ENCODE results near the gene TMEM40. TPM values are rescaled to one million over a fixed set of nuclear protein-coding genes. Genes with fewer than 3 reads are reported as not detected.
A peak's percentile ranks its signal among the peaks of the same experiment; 100 is the strongest.

TMEM40 gene
- total and polyA plus RNA-seq, 2 of the 13 experiments (the other 11 are each of a cell fraction or from before 2014, with no cell fraction given), result 0.16 TPM; not detected in 1

DNA sequence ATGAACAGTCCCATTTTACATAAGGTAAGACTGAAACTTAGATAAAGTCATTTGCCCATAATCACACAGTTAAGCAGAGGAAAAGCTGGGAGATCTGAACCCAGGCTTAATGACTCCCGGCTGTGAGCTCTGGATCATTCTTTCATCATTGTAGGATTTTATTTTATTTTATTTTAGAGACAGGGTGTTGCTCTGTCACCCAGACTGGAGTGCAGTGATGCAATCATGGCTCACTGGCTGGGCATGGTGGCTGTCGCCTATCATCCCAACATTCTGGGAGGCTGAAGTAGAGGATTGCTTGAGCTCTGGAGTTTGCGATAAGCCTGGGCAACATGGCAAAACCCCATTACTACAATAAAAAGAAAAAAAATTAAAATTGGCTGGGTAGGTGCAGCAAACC, 63.9 kb downstream of the TMEM40 start:
- Histone ChIP-seq H3K9ac (ENCODE audit: insufficient read depth, low read depth, low read length) (no peak overlapping the region), H3K79me2 (ENCODE audit: insufficient read depth, low read length) (no peaks in the 10 kb centered on the region), H3K9me3 (ENCODE audit: low read length) (no peaks in the 10 kb centered on the region), H2AFZ (ENCODE audit: low read length) (no peak overlapping the region), H3K27me3 (ENCODE audit: control insufficient read depth in 1 of 2, insufficient read depth in 2 of 2, low read length in 2 of 2) (peaks cover 0 to under 1% of the 10 kb centered on the region in 2 experiments; a peak in 1 of 5 replicates), H3K4me1 (ENCODE audit: insufficient read depth, low read length) (peaks cover 27% of the 10 kb centered on the region), H3K36me3 (replicated peaks in 1 of 2; ENCODE audit: control insufficient read depth in 1 of 2, insufficient read depth in 2 of 2, low read length in 2 of 2) (no peaks in the 10 kb centered on the region), H3K4me2 (ENCODE audit: low read depth, low read length) (no peak overlapping the region), H3K4me3 (replicated peaks in 1 of 3; ENCODE audit: insufficient read depth in 1 of 3, low read depth in 2 of 3, low read length in 3 of 3) (no peak overlapping the region), H4K20me1 (ENCODE audit: insufficient read depth, low read length) (no peaks in the 10 kb centered on the region), H3K27ac (ENCODE audit: extremely low read length, insufficient read depth, low read length) (no peak overlapping the region)
- DNase-seq (ENCODE audit: low spot score) (no peak), FAIRE-seq (no peak), ATAC-seq (no peak)
- TF ChIP-seq GTF2F1 (IDR thresholded peaks at IDR 0.05; ENCODE audit: low read length), result no peak
- peak; percentile 63 for TF ChIP-seq CEBPB (IDR thresholded peaks at IDR 0.05; ENCODE audit: borderline replicate concordance, low read depth, low read length)
- CTCF ChIA-PET (ENCODE audit: low intra/inter-chr PET ratio, low total read pairs), result no interaction called here
- no TSS peak for BruUV-seq (replicated peaks)
- 46% methylated on average over 3 of the region's 3 CpGs for WGBS (ENCODE audit: low lambda C conversion rate)
- intact Hi-C loops (cut with micrococcal nuclease; ENCODE audit: unreplicated experiment), result no loop called here
- in situ Hi-C loops (cut with HindIII; ENCODE audit: extremely low pct_ligation_motif_present, low pct_unique_long_range_greater_than_20kb), result no loop called here
- POLR2A ChIA-PET, result no interaction called here

DNA sequence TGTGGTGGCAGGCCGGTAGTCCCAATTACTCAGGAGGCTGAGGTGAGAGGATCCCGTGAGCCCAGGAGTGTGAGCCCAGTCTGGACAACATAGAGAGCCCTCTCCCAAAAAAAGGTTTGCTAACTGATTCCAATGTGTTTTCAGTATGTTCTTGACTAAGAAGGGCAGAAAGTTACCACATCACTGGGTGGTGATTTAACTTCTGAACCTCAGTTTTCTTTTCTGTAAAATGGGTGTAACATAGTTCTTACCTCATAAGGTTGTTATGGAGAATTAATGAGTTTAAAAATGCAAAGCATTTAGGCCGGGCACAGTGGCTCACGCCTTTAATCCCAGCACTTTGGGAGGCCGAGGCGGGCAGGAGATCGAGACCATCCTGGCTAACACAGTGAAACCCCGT, 66.6 kb downstream of the TMEM40 start:
- no peak for ATAC-seq
- BruUV-seq (replicated peaks), result no TSS peak
- TF ChIP-seq, protein P1, sequence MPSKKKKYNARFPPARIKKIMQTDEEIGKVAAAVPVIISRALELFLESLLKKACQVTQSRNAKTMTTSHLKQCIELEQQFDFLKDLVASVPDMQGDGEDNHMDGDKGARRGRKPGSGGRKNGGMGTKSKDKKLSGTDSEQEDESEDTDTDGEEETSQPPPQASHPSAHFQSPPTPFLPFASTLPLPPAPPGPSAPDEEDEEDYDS (CRISPR knock-in tag; IDR thresholded peaks at IDR 0.05), result no peak
- no peak for TF ChIP-seq ZNF547 (CRISPR knock-in tag; IDR thresholded peaks at IDR 0.05)
- peak; percentile 83 for TF ChIP-seq ZNF629 (CRISPR knock-in tag; conservative IDR thresholded peaks at IDR 0.05)
- no peak for TF ChIP-seq ZNF558 (CRISPR knock-in tag; IDR thresholded peaks at IDR 0.05; ENCODE audit: borderline replicate concordance)
- no peak for TF ChIP-seq ZNF232 (CRISPR knock-in tag; IDR thresholded peaks at IDR 0.05; ENCODE audit: borderline replicate concordance)
- no peak for TF ChIP-seq BORCS8-MEF2B (CRISPR knock-in tag; IDR thresholded peaks at IDR 0.05)
- TF ChIP-seq, protein P2, sequence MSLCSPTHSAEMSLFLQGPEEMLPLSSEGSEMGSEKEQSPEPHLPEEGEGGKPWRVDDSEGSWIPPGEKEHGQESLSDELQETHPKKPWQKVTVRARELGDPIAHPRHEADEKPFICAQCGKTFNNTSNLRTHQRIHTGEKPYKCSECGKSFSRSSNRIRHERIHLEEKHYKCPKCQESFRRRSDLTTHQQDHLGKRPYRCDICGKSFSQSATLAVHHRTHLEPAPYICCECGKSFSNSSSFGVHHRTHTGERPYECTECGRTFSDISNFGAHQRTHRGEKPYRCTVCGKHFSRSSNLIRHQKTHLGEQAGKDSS (CRISPR knock-in tag; IDR thresholded peaks at IDR 0.05; ENCODE audit: borderline replicate concordance, low read depth), result no peak
- no peak for TF ChIP-seq ZNF878 (CRISPR knock-in tag; IDR thresholded peaks at IDR 0.05)
- H3K27me3 ChIP-seq (ENCODE audit: control insufficient read depth in 1 of 2, insufficient read depth in 2 of 2, low read length in 2 of 2), result no peaks in the 10 kb centered on the region; a peak in 1 of 5 replicates
- ChIA-PET POLR2A (no interaction called here), CTCF (ENCODE audit: low intra/inter-chr PET ratio, low total read pairs) (no interaction called here)
- H3K4me2 ChIP-seq (ENCODE audit: low read depth, low read length), result no peak overlapping the region
- H3K4me3 ChIP-seq (replicated peaks in 1 of 3; ENCODE audit: insufficient read depth in 1 of 3, low read depth in 2 of 3, low read length in 3 of 3), result no peak overlapping the region
- H3K9me3 ChIP-seq (ENCODE audit: low read length), result no peaks in the 10 kb centered on the region
- WGBS (ENCODE audit: low lambda C conversion rate), result 77% methylated on average over 8 of the region's 8 CpGs
- in situ Hi-C loops (cut with HindIII; ENCODE audit: extremely low pct_ligation_motif_present, low pct_unique_long_range_greater_than_20kb) (no loop called here), intact Hi-C loops (cut with micrococcal nuclease; ENCODE audit: unreplicated experiment) (no loop called here)
- H3K9ac ChIP-seq (ENCODE audit: insufficient read depth, low read depth, low read length), result no peak overlapping the region
- H3K4me1 ChIP-seq (ENCODE audit: insufficient read depth, low read length), result peaks cover 44% of the 10 kb centered on the region
- no peaks in the 10 kb centered on the region for H3K36me3 ChIP-seq (replicated peaks in 1 of 2; ENCODE audit: control insufficient read depth in 1 of 2, insufficient read depth in 2 of 2, low read length in 2 of 2)
- no peak overlapping the region for H3K27ac ChIP-seq (ENCODE audit: extremely low read length, insufficient read depth, low read length)
- DNase-seq (ENCODE audit: low spot score), result no peak
- H2AFZ ChIP-seq (ENCODE audit: low read length), result no peak overlapping the region
- no peaks in the 10 kb centered on the region for H4K20me1 ChIP-seq (ENCODE audit: insufficient read depth, low read length)
- no peak for FAIRE-seq
- H3K79me2 ChIP-seq (ENCODE audit: insufficient read depth, low read length), result no peaks in the 10 kb centered on the region
